Measurements from ENCODE around the gene ITIH2.
"Not testable (repeated sequence)": the region's sequence is repeated elsewhere in the genome, so short reads cannot be mapped to it uniquely, and the experiment has no call there.

The ITIH2 gene

GRCh38 chr10:7687228-7687907 is 15.7 kb upstream of the ITIH2 start:
- H3K4me1 Mint-ChIP-seq (ENCODE audit: low read depth): peaks cover 5% of the 10 kb centered on the region
- peaks cover 9% of the 10 kb centered on the region for H3K36me3 Mint-ChIP-seq (ENCODE audit: low read depth)
- no peak overlapping the region for H3K4me3 Mint-ChIP-seq
- H3K27ac Mint-ChIP-seq: no peak overlapping the region
- H3K27me3 Mint-ChIP-seq: no peaks in the 10 kb centered on the region
- H3K9me3 Mint-ChIP-seq: peaks cover 18% of the 10 kb centered on the region

DNA sequence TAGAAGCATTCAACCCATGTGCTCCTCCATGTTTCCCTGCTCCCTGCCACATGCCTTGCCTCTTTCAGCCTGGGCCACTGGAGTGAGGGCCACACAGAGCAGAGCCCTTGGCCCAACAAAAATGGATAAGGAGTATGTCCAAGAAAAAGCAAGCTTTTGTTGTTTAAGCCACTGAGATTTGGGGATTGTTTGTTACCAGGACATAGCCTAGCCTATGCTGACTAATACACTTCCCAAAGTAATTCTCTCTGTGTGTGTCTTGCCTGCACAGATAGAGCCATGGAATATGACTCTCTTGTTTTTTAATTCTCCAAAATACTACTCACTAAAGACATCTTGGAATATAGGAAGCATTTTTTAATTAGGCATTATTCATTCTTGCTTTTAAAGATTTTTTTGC is 13.5 kb upstream of the ITIH2 start:
- Mint-ChIP-seq H3K36me3 (ENCODE audit: low read depth) (peaks cover 9% of the 10 kb centered on the region), H3K27me3 (no peaks in the 10 kb centered on the region), H3K4me1 (ENCODE audit: low read depth) (peaks cover 5% of the 10 kb centered on the region), H3K9me3 (peaks cover 26% of the 10 kb centered on the region), H3K4me3 (no peak overlapping the region), H3K27ac (no peak overlapping the region)

GRCh38 chr10:7690885-7691597 is 12.1 kb upstream of the ITIH2 start:
- not testable (repeated sequence) for H3K4me1 Mint-ChIP-seq (ENCODE audit: low read depth); H3K27me3 Mint-ChIP-seq; H3K27ac Mint-ChIP-seq; H3K4me3 Mint-ChIP-seq; H3K36me3 Mint-ChIP-seq (ENCODE audit: low read depth)
- H3K9me3 Mint-ChIP-seq: peaks cover 26% of the 10 kb centered on the region

- not testable (repeated sequence) for H3K27ac Mint-ChIP-seq; H3K36me3 Mint-ChIP-seq (ENCODE audit: low read depth); H3K4me3 Mint-ChIP-seq; H3K27me3 Mint-ChIP-seq; H3K4me1 Mint-ChIP-seq (ENCODE audit: low read depth)
- peaks cover 26% of the 10 kb centered on the region for H3K9me3 Mint-ChIP-seq
Observed at GRCh38 chr10:7692368-7692767, 10.7 kb upstream of the ITIH2 start.

DNA sequence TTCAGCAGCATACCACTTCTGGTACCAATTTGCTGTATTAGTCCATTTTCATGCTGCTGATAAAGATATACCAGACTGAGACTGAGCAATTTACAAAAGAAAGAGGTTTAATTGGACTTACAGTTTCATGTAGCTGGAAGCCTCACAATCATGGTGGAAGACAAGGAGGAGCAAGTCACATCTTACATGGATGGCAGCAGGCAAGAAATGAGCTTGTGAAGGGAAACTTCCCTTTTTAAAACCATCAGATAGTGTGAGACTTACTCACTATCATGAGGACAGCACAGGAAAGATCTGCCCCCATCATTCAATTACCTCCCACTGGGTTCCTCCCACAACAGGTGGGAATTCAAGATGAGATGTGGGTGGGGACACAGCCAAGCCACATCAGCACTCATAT is 9.9 kb upstream of the ITIH2 start:
- H3K4me3 Mint-ChIP-seq; H3K27ac Mint-ChIP-seq; H3K27me3 Mint-ChIP-seq; H3K4me1 Mint-ChIP-seq (ENCODE audit: low read depth); H3K36me3 Mint-ChIP-seq (ENCODE audit: low read depth): not testable (repeated sequence)
- H3K9me3 Mint-ChIP-seq: peaks cover 26% of the 10 kb centered on the region

DNA sequence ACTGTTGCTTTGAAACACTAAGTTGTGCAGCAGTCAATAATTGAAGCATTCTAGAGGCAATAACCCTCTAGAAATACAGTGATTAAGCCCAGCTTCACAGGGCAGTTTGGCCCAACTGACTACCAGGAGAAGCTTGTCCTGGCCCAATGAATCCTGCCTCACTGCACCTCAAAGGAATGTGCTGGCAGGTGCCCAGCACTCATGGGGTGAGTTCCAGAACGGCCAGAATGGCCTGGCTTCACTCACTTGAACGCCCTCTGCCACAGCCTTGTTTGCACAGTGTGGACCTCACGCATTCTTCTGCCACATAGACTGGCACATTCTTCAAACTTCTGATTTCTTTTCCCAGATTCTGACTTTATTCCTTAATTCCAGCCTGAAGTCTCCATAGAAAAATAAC is 6.6 kb upstream of the ITIH2 start:
- H3K27ac Mint-ChIP-seq: no peak overlapping the region
- H3K9me3 Mint-ChIP-seq: peaks cover 9% of the 10 kb centered on the region
- peaks cover 2% of the 10 kb centered on the region for H3K36me3 Mint-ChIP-seq (ENCODE audit: low read depth)
- no peaks in the 10 kb centered on the region for H3K4me1 Mint-ChIP-seq (ENCODE audit: low read depth)
- H3K27me3 Mint-ChIP-seq: peaks cover 15% of the 10 kb centered on the region
- H3K4me3 Mint-ChIP-seq: no peak overlapping the region

- H3K27ac Mint-ChIP-seq: no peak overlapping the region
- peaks cover 7% of the 10 kb centered on the region for H3K9me3 Mint-ChIP-seq
- no peaks in the 10 kb centered on the region for H3K36me3 Mint-ChIP-seq (ENCODE audit: low read depth)
- H3K4me3 Mint-ChIP-seq: no peak overlapping the region
- H3K4me1 Mint-ChIP-seq (ENCODE audit: low read depth): no peaks in the 10 kb centered on the region
- H3K27me3 Mint-ChIP-seq: peaks cover 17% of the 10 kb centered on the region
Observed at GRCh38 chr10:7697426-7697825, 5.7 kb upstream of the ITIH2 start.

GRCh38 chr10:7700577-7701125 is 2.5 kb upstream of the ITIH2 start:
- Mint-ChIP-seq H3K4me1 (ENCODE audit: low read depth) (no peaks in the 10 kb centered on the region), H3K4me3 (no peak overlapping the region), H3K27me3 (peaks cover 33% of the 10 kb centered on the region), H3K36me3 (ENCODE audit: low read depth) (no peaks in the 10 kb centered on the region), H3K9me3 (no peaks in the 10 kb centered on the region), H3K27ac (no peak overlapping the region)

DNA sequence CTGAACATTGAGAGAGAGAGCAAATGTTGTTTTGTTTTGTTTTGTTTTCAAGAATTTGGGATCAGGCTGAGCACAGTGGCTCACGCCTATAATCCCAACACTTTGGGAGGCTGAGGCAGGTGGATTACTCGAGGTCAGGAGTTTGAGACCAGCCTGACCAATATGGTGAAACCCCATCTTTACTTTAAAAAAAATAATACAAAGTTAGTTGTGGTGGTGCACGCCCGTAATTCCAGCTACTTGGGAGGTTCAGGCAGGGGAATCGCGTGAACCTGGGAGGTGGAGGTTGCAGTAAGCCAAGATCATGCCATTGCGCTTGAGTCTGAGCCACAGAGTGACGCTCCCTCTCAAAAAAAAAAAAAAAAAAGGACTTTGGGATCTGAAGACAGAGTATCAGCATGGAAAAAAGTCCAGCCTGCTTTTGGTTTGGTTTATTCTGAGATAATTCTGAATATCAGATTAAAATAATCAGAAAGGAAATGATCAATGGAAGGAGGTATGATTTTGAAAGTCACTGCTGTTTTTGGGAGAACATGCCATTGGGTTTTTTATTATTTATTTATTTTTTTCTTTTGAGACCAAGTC is 1.9 kb upstream of the ITIH2 start:
- H3K27ac Mint-ChIP-seq: no peak overlapping the region
- no peaks in the 10 kb centered on the region for H3K36me3 Mint-ChIP-seq (ENCODE audit: low read depth)
- H3K9me3 Mint-ChIP-seq: no peaks in the 10 kb centered on the region
- H3K27me3 Mint-ChIP-seq: peaks cover 34% of the 10 kb centered on the region
- H3K4me3 Mint-ChIP-seq: no peak overlapping the region
- H3K4me1 Mint-ChIP-seq (ENCODE audit: low read depth): no peaks in the 10 kb centered on the region

- Mint-ChIP-seq H3K9me3 (no peaks in the 10 kb centered on the region), H3K4me3 (no peak overlapping the region), H3K27ac (no peak overlapping the region), H3K27me3 (peaks cover 38% of the 10 kb centered on the region), H3K4me1 (ENCODE audit: low read depth) (no peaks in the 10 kb centered on the region), H3K36me3 (ENCODE audit: low read depth) (no peaks in the 10 kb centered on the region)
Observed at GRCh38 chr10:7702288-7702812, 766 bp upstream of the ITIH2 start.

DNA sequence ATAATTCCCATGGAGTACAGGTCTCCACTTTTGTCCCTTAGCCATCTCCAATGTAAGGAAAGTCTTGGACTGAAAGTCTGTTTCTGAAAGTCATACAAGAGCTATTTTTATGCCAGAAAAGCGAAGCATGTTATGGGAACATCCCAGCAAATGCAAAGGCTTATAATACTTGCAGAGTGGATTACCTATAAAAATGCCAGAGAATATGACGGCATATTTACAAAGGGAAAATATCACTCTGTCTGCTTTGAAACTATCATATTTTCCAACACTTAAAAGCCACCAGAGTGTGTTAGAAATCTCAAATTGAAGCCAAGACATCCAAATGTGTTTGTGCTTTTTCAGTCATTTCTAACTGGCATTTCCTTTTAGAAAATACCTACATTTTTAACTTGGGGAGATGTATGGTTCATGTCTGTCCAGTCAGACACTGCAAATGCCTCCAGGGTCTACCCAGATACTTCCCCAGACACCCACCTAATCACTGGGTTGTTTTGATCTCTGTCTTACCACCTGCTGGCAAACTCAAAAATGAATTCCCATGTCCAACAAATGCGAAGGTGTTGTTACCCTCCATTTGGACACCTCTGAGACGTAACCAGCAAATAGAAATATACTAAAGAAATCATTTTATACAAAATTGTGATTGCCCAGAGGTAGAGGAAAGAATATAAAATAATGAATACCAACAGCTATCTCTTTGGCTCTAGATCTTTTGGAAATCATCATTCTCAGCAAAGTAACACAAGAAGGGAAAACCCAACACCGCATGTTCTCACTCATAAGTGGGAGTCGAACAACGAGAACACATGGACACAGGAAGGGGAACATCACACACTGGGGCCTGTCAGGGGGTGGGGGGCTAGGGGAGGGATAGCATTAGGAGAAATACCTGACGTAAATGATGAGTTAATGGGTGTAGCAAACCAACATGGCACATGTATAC is 1.2 kb downstream of the ITIH2 start:
- peaks cover 33% of the 10 kb centered on the region for H3K27me3 Mint-ChIP-seq

GRCh38 chr10:7705341-7705740 is 2.2 kb downstream of the ITIH2 start:
- Mint-ChIP-seq H3K4me1 (ENCODE audit: low read depth) (no peaks in the 10 kb centered on the region), H3K36me3 (ENCODE audit: low read depth) (no peaks in the 10 kb centered on the region), H3K27me3 (peaks cover 36% of the 10 kb centered on the region), H3K9me3 (no peaks in the 10 kb centered on the region), H3K27ac (no peak overlapping the region), H3K4me3 (no peak overlapping the region)

More for the DNA sequence above, 1.2 kb downstream of the ITIH2 start:
- Mint-ChIP-seq H3K9me3 (no peaks in the 10 kb centered on the region), H3K4me3 (no peak overlapping the region), H3K4me1 (ENCODE audit: low read depth) (no peaks in the 10 kb centered on the region), H3K27ac (no peak overlapping the region), H3K36me3 (ENCODE audit: low read depth) (no peaks in the 10 kb centered on the region)

GRCh38 chr10:7706534-7707073 is 3.5 kb downstream of the ITIH2 start:
- Mint-ChIP-seq H3K4me3 (no peak overlapping the region), H3K27me3 (peaks cover 38% of the 10 kb centered on the region)

GRCh38 chr10:7707102-7707501 is 4.0 kb downstream of the ITIH2 start:
- Mint-ChIP-seq H3K27me3 (peaks cover 39% of the 10 kb centered on the region), H3K4me1 (ENCODE audit: low read depth) (no peaks in the 10 kb centered on the region), H3K27ac (no peak overlapping the region), H3K4me3 (no peak overlapping the region), H3K9me3 (peaks cover 3% of the 10 kb centered on the region), H3K36me3 (ENCODE audit: low read depth) (no peaks in the 10 kb centered on the region)

More at GRCh38 chr10:7706534-7707073, 3.5 kb downstream of the ITIH2 start:
- Mint-ChIP-seq H3K4me1 (ENCODE audit: low read depth) (no peaks in the 10 kb centered on the region), H3K9me3 (peaks cover 3% of the 10 kb centered on the region), H3K27ac (no peak overlapping the region), H3K36me3 (ENCODE audit: low read depth) (no peaks in the 10 kb centered on the region)
